Measurements from ENCODE around the gene TRIM4.

Gene TRIM4

DNA sequence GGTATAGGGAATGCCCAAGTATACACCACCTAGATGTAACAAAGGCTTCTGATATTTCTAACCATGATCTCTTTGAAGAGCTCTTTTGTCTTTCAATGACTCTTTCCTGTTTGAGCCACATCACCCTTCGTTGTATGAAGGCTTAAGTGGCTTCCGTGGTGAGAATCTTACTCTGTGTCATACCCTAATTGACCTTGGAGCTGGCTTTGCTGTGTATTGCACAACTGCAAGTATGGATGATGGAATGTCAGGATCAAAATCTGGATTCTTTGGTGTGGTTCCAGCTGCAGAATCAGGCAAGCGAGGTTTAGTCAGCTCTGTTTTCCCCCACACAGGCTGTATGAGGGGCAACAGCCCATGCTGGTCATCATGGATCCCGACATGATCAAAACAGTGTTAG is 75.5 kb downstream of the TRIM4 start:
- DNase-seq (ENCODE audit: low read depth) = no peak

- no peak for DNase-seq (ENCODE audit: low read depth)
Observed at GRCh38 chr7:99842926-99843325, 76.4 kb downstream of the TRIM4 start.
